Measurements from ENCODE around the gene CTAG1B. TPM values are rescaled to one million over a fixed set of nuclear protein-coding genes. Genes with fewer than 3 reads are reported as not detected.
"Not testable (repeated sequence)": the region's sequence is repeated elsewhere in the genome, so short reads cannot be mapped to it uniquely, and the experiment has no call there.

CTAG1B gene
- total and polyA plus RNA-seq, 2 of the 8 experiments (the other 6 are each of a cell fraction or from before 2014, with no cell fraction given) = not detected

GRCh38 chrX:154590415-154590814 is 28.7 kb downstream of the CTAG1B start:
- H3K18ac ChIP-seq (ENCODE audit: extremely low read depth, low read length); H3K27ac ChIP-seq (ENCODE audit: low read depth, low read length); H3K4ac ChIP-seq (replicated peaks; ENCODE audit: insufficient read length, low read depth, low read length); H3K4me3 ChIP-seq (ENCODE audit: extremely low read depth in 1 of 4, insufficient read depth in 2 of 4, low read depth in 3 of 4, low read length in 4 of 4); H3K79me1 ChIP-seq (ENCODE audit: low read depth, low read length); H3K9ac ChIP-seq (replicated peaks in 1 of 4; ENCODE audit: extremely low read depth in 1 of 4, low read depth in 3 of 4, low read length in 3 of 4); H2AFZ ChIP-seq (ENCODE audit: low read length); H2AK5ac ChIP-seq (ENCODE audit: low read depth, low read length); H3K4me1 ChIP-seq (replicated peaks in 1 of 4; ENCODE audit: control insufficient read depth in 3 of 4, insufficient read depth in 4 of 4, low read length in 3 of 4); DNase-seq (ENCODE audit: low read depth in 1 of 2, low spot score in 2 of 2); H3K23me2 ChIP-seq (ENCODE audit: low read depth, low read length); H3K9me3 ChIP-seq (ENCODE audit: insufficient read depth in 2 of 2, low read depth in 1 of 2, low read length in 1 of 2); H4K5ac ChIP-seq (ENCODE audit: insufficient read length, low read depth, low read length); H3K23ac ChIP-seq (ENCODE audit: insufficient read length); H4K8ac ChIP-seq (ENCODE audit: extremely low read depth, insufficient read depth, low read length); H3K36me3 ChIP-seq (ENCODE audit: control insufficient read depth in 2 of 4, insufficient read depth in 4 of 4, low read length in 3 of 4); H2BK12ac ChIP-seq (ENCODE audit: low read depth, low read length); H3K27me3 ChIP-seq (replicated peaks in 1 of 4; ENCODE audit: control insufficient read depth in 3 of 4, extremely low read depth in 1 of 4, insufficient read depth in 3 of 4, low read length in 3 of 4); H3K79me2 ChIP-seq (ENCODE audit: control insufficient read depth in 1 of 2, insufficient read depth in 2 of 2, low read length in 2 of 2); CTCF ChIA-PET (ENCODE audit: partially characterized antibody); H2BK120ac ChIP-seq (replicated peaks; ENCODE audit: low read depth, low read length); H3K4me2 ChIP-seq (ENCODE audit: insufficient read depth in 1 of 2, low read depth in 2 of 2, low read length in 2 of 2); H2BK5ac ChIP-seq (ENCODE audit: low read depth, low read length); H4K20me1 ChIP-seq (replicated peaks in 1 of 2; ENCODE audit: control insufficient read depth in 1 of 2, insufficient read depth in 2 of 2, low read length in 2 of 2); H3K56ac ChIP-seq (replicated peaks; ENCODE audit: insufficient read length, low read depth, low read length); H4K91ac ChIP-seq (replicated peaks; ENCODE audit: insufficient read length, low read length); POLR2A ChIA-PET (ENCODE audit: partially characterized antibody); H2BK20ac ChIP-seq (ENCODE audit: low read length); H3K14ac ChIP-seq (ENCODE audit: insufficient read length); H2BK15ac ChIP-seq (ENCODE audit: low read length): not testable (repeated sequence)
- WGBS, 2 experiments (ENCODE audit: extremely low coverage in 1 of 2, insufficient coverage in 1 of 2, insufficient read length in 1 of 2, insufficient replicate concordance in 2 of 2, low coverage in 1 of 2, low lambda C conversion rate in 2 of 2, missing lambda C conversion rate in 1 of 2) = no CpG with 5 or more reads among the region's 13 CpGs
- FAIRE-seq = peak; percentile 100

GRCh38 chrX:154584585-154585183 is 34.4 kb downstream of the CTAG1B start, which contains the start of gene CTAG1A:
Gene CTAG1A, plus strand, starts transcription at chrX:154585133. Its CDS starts 74 bp downstream, at chrX:154585207.
- H2BK5ac ChIP-seq (ENCODE audit: low read depth, low read length); H3K56ac ChIP-seq (replicated peaks; ENCODE audit: insufficient read length, low read depth, low read length); DNase-seq (ENCODE audit: low read depth in 1 of 2, low spot score in 2 of 2); H3K18ac ChIP-seq (ENCODE audit: extremely low read depth, low read length); H4K8ac ChIP-seq (ENCODE audit: extremely low read depth, insufficient read depth, low read length); H2BK120ac ChIP-seq (replicated peaks; ENCODE audit: low read depth, low read length); H3K23me2 ChIP-seq (ENCODE audit: low read depth, low read length); POLR2A ChIA-PET (ENCODE audit: partially characterized antibody); H3K4me2 ChIP-seq (ENCODE audit: insufficient read depth in 1 of 2, low read depth in 2 of 2, low read length in 2 of 2); H3K9me3 ChIP-seq (ENCODE audit: insufficient read depth in 2 of 2, low read depth in 1 of 2, low read length in 1 of 2); H3K4me1 ChIP-seq (replicated peaks in 1 of 4; ENCODE audit: control insufficient read depth in 3 of 4, insufficient read depth in 4 of 4, low read length in 3 of 4); H3K27me3 ChIP-seq (replicated peaks in 1 of 4; ENCODE audit: control insufficient read depth in 3 of 4, extremely low read depth in 1 of 4, insufficient read depth in 3 of 4, low read length in 3 of 4); H4K20me1 ChIP-seq (replicated peaks in 1 of 2; ENCODE audit: control insufficient read depth in 1 of 2, insufficient read depth in 2 of 2, low read length in 2 of 2); H3K79me1 ChIP-seq (ENCODE audit: low read depth, low read length); H3K14ac ChIP-seq (ENCODE audit: insufficient read length); FAIRE-seq; H2BK15ac ChIP-seq (ENCODE audit: low read length); H2AK5ac ChIP-seq (ENCODE audit: low read depth, low read length); CTCF ChIA-PET (ENCODE audit: partially characterized antibody); H4K91ac ChIP-seq (replicated peaks; ENCODE audit: insufficient read length, low read length); H3K36me3 ChIP-seq (ENCODE audit: control insufficient read depth in 2 of 4, insufficient read depth in 4 of 4, low read length in 3 of 4); H2BK20ac ChIP-seq (ENCODE audit: low read length); H2BK12ac ChIP-seq (ENCODE audit: low read depth, low read length); H3K23ac ChIP-seq (ENCODE audit: insufficient read length); H3K9ac ChIP-seq (replicated peaks in 1 of 4; ENCODE audit: extremely low read depth in 1 of 4, low read depth in 3 of 4, low read length in 3 of 4); H3K27ac ChIP-seq (ENCODE audit: low read depth, low read length); H2AFZ ChIP-seq (ENCODE audit: low read length); H3K79me2 ChIP-seq (ENCODE audit: control insufficient read depth in 1 of 2, insufficient read depth in 2 of 2, low read length in 2 of 2); H3K4me3 ChIP-seq (ENCODE audit: extremely low read depth in 1 of 4, insufficient read depth in 2 of 4, low read depth in 3 of 4, low read length in 4 of 4); H4K5ac ChIP-seq (ENCODE audit: insufficient read length, low read depth, low read length); H3K4ac ChIP-seq (replicated peaks; ENCODE audit: insufficient read length, low read depth, low read length): not testable (repeated sequence)
- no CpG with 5 or more reads among the region's 39 CpGs for WGBS, 2 experiments (ENCODE audit: extremely low coverage in 1 of 2, insufficient coverage in 1 of 2, insufficient read length in 1 of 2, insufficient replicate concordance in 2 of 2, low coverage in 1 of 2, low lambda C conversion rate in 2 of 2, missing lambda C conversion rate in 1 of 2)
